Cardiac septum (tissue), 1 donor: ENCODE data around the gene TTBK1. TPM values are rescaled to one million over a fixed set of nuclear protein-coding genes. Genes with fewer than 3 reads are reported as not detected.

Experiments used
- DNase-seq: peaks from one replicate; pipeline ENCODE4 v3.0.0-alpha.2; 2020; ENCODE audit warnings: low spot score
- intact Hi-C: fragments of 100-400 bp; cut with DNase I; formaldehyde crosslinking; loops from one replicate; pipeline ENCODE4 v1.14.0; 2022
- total RNA-seq: library from RNA; stranded (reverse); fragmentation: NEBNext Ultra II Directional; extraction: Animal tissue kit (Norgen Biotek cat#: 25700); gene quantifications from one replicate; pipeline ENCODE4 v1.2.1, GENCODE V29; 2021
- donor health status: DM: no; HTN: no; CAD: no.

Gene TTBK1
- total RNA-seq, 1 donor from 2014 or later = 0.35 TPM

DNA sequence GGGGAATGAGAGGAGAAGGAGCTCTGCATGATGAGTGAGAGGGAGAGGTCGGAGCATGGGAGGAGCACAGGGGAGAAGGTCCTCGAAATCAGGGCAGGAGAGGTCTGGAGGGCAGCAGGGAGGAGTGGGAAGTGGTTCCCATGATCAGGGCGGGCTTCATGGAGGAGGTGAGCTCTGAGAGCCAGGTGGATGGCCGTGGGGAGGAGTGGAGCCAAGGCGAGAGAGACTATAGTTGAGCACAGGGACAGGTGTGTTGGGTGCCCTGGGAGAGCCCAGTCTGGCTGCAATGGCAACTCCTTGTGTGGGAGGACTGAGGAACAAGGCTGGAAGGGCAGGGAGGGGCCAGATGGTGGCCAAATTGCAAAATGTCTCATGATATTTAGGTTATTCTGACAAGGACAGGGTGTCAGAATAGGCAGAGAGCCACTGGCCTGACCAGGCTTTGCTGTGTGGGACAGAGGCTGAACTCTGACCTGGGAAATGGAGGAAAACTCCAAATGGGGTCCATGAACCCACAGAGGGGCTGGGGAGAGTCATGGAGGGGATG, 21.4 kb downstream of the TTBK1 start:
- intact Hi-C loops = loop anchor here (5.0 kb wide), 2 partner anchors 93 to 243 kb away; no protein-coding TSS in a partner anchor
- DNase-seq = no peak

DNA sequence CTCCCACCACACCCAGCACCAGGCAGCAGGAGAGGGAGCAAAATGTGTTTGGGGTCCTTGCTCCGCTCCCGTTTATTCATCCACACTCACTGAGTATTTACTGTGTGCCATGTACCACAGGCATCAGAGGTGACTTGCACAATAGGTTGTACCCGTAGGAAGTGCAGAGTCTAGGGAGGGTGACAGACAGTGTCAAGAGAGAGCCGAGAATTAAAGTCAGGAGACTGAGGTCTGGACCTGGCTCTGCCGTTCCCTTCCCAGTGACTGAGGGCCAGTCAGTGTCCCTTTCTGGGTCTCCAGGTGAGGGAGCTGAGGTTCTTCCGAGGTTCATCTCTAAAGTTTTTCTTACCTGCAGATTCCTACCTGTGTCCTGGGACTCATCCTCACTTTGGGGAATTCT, 22.3 kb downstream of the TTBK1 start:
- DNase-seq = no peak
- intact Hi-C loops = loop anchor here (5.0 kb wide), 1 partner anchor 242 kb away; no protein-coding TSS in a partner anchor

DNA sequence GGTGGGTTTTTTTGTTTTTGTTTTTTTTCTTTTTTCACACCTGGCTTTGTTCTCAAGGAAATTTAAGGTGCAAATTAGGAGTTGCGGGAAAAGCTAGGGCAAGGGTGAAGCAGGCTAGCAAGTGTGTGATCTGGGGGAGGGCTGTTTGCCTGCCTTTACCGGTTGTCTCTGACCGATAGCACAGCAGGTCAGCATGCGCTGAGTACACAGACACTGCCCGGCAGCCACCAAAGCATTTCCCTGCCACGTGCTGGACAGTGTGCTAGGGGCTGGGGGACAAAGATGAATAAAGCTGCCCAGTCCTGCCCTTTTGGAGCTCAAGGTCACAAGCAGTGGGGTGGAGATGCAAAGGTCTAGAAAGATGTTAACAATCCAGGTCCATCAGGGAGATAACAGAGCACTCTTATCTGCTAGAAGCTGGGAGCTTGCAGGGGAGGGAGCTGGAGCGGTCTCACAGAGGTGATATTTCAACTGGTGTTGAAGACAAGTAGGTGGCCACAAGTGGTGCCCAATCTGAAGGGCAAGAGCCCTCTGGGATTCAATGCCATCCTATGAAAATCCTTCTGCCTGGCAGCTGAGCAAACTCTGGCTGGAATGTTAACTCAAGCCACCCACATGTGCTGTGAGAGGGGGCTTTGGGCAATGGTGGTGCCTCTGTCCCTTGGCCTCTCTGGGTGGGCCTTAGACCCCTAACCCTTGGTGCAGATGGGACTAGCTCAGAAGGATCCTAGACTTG, 24.5 kb downstream of the TTBK1 start:
- DNase-seq = no peak

DNA sequence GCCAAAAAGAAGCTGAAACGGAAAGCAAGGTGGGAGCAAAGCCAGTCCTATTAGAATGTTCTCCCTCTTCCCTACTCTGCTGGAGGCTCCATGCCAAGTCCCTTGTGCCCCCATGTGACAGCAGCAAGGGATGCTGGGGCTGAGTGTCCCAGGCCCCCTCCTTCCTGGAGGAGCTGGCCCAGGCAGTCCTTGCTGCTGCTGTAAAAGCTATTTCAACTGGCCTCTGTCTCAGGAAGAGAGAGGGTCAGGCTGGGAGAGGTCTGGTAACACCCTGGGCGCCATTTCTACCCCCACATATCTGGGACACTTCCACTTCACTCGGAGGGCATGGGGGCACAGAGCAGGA, 25.0 kb downstream of the TTBK1 start:
- intact Hi-C loops = loop anchor here (2.0 to 5.0 kb wide), 2 partner anchors 60 to 239 kb away; no protein-coding TSS in a partner anchor
- no peak for DNase-seq

More for the DNA sequence above, 24.5 kb downstream of the TTBK1 start:
- intact Hi-C loops = loop anchor here (2.0 to 5.0 kb wide), 2 partner anchors 61 to 240 kb away; no protein-coding TSS in a partner anchor

DNA sequence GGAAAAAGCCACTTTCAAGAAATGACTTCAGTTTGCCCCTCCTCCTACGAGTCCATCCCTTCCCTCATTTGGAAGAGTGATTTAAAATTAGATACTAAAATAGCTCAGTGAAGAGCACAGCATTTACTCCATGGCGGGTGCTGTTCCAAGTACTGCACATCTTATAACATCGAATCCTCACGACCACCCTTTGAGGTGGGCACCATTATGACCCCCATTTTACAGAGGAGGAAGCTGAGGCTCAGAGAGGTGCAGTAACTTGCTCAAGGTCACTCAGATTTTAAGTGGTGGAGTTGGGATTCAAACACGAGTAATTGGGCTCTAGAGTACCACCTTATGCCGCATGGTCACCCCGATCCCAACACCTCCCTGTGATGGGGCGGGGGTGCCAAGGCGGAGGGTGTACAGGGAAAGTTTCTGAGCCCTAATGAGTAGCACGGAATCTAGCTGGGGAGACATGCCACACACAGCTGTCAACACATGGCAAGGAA, 25.5 kb downstream of the TTBK1 start:
- intact Hi-C loops = loop anchor here (2.0 to 5.0 kb wide), 2 partner anchors 60 to 238 kb away; no protein-coding TSS in a partner anchor
- DNase-seq = no peak

DNA sequence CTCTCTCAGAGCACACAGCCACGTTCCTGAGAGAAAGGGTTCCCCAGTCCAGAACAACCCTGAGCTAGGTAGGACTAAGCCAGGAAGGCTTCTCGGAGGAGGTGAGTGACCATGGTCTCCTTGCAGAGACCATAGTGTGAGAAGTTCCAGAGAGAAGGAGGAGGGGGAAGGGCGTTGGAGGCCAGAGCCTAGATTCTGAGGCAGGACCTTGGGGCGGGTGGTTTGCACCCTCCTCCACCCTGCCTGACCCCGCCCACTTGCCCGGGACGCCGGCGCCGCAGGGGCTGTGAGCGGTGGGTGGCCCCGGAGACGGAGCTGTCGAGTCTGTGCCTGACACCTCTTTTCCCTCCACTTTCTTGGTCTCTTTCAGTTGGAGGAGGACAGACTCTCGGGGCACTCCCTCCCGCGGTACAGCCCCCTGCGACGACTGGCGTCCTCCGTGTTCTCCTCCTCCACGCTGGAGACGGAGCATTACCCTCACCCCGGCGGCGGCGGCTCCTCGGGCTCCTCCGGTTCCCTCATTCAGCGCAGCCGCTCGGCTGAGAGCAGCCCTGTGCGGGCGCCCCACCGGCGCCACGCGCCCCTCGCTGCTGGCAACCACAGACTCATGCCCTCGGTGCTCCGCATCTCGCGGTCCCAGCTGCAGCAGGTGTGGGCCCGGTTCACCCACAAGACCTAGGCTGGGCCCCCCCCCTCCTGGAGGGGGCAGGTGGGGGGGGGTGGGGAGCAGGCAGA, 26.2 kb downstream of the TTBK1 start:
- DNase-seq = no peak
- intact Hi-C loops = loop anchor here (2.0 to 5.0 kb wide), 2 partner anchors 59 to 238 kb away; no protein-coding TSS in a partner anchor

DNA sequence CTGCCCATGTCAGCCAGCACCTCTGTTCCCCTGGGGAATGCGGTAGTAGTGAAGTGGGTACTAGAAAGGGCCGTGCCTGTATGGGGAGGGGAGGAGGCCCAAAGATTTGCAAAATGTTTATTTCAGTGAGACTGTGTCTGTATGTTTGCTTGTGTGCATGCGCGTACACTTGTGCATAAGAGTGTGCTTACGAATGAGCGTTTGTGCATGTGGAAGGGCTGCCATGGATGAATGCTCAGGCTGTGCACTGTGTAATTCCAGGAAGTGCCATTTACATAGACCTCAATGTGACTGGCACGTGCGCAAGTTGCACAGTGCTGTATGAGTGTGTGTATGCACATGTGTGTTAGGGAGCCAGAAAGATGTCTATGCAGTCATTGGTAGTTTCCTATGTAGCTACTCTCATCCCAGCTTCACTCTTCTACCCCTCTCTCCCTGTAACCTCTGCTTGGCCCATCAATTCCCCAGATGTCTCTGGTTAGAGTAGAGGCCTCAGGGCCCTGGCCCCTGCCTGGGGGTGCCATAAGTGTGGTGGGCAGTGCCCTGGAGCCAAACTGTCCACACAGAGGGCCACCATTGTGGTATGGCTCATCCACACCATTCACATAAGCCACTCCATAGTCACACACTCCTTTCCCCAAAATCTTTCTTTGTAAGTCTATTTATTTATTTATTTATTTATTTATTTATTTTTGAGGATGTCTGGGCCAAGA, 28.0 kb downstream of the TTBK1 start:
- DNase-seq = no peak
- intact Hi-C loops = no loop called here

DNA sequence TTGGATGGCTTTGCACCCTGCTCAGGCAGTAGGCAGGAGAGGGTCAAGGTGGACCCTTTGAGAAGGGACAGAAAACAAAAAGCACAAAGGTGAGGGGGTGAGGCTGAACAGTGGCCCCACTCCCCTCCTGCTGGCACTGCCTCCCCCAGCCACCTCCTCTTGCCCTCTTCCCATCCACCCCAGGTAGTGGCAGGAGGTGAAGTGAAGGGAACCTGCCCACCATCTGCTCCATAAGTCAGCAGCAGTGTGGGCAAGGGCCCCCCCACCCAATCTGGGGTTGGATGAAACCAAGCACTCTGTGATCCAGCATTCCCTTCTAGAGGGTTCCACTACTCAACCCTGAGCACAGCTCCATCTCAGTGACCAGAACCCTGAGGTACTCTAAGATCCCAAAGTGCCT, 28.7 kb downstream of the TTBK1 start:
- intact Hi-C loops = no loop called here
- no peak for DNase-seq

DNA sequence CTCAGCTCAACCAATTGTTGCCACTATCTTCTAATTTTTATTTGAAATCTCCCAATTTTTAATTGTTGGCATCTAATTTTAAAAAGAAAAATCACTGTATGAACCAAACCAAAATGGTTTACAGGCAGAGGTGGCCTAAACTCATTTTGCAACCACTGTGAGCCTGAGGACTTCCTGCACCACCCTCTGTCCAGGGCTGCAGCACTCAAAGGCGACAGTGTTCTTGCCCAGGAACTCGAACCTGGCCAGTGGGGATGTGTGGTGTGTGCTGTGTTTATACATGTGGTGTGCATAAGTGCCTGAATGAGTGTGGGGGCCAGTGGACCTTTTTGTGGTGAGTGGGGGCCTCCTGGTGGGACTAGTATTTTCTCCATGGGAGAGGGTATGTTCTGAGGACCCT, 30.4 kb downstream of the TTBK1 start:
- DNase-seq = no peak

DNA sequence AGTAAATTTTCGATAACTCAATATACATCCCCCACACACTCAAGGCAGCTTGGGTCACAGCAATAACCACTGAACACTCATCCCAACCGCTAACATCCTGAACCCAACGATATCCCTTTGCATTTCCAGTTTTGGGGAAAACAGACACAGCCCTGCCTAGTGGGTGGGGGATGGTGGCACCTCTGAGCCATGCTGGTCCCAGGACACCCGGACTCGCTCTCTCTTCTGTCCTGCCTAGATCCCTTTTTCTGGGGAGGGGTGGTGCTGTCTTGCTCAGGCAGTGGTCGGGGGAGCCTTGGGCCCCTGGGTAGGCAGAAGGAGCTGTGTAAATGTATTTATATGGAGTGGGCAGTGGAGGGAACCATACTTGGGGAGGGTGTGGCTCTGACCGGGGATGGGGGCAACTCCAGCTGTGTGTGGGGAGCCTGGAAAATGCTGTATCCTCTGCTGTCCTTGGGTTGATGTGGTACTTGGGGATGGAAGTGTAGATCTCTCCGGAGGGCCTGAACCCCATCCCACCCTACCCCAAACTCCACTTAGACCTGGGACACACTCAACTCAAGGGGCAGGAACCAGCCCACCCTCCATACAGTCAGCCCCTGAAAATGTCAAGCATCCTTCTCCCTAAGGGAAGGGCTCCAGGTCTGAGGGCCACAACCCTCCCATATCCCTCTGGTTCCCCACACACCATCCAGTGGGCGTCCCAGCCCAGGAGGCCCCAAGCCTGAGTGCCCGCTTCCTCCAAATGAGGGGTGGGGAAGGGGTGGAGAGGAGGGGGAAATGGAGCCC, 31.0 kb downstream of the TTBK1 start:
- intact Hi-C loops = no loop called here
- no peak for DNase-seq

More for the DNA sequence above, 30.4 kb downstream of the TTBK1 start:
- intact Hi-C loops = no loop called here

DNA sequence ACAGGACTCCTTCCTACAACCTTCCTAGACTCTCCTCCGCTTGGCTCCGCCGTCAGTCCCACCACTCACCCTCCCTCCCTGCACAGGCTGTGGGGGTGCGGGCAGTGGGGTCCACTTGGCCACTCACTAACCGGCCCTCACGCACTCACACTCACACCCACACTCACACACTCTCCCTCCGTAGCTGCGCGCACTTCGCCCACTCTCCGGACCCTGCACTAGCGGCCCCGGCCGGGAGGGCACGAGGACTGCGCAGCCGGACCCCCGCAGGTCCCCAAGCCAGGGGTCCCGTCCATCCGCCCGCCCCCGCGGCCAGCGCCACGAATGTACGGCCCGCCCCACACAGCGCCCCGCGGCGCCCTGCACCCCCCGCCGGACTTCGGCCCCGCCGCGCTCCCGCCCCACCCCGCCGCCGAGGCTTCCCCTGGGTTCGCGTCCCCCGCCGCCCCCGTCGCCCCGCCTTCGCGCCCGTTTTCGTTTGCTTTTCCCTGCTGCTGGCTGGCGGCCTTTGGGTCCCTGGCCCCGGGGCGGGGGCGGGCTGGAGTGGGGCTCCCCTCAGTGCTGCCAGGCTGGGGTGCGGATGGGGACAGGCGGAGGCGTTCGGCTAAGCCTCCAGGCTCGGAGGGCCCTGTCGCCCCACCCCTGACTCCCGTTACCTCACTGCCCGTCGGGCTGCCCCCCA, 31.8 kb downstream of the TTBK1 start:
- no peak for DNase-seq
- intact Hi-C loops = no loop called here

DNA sequence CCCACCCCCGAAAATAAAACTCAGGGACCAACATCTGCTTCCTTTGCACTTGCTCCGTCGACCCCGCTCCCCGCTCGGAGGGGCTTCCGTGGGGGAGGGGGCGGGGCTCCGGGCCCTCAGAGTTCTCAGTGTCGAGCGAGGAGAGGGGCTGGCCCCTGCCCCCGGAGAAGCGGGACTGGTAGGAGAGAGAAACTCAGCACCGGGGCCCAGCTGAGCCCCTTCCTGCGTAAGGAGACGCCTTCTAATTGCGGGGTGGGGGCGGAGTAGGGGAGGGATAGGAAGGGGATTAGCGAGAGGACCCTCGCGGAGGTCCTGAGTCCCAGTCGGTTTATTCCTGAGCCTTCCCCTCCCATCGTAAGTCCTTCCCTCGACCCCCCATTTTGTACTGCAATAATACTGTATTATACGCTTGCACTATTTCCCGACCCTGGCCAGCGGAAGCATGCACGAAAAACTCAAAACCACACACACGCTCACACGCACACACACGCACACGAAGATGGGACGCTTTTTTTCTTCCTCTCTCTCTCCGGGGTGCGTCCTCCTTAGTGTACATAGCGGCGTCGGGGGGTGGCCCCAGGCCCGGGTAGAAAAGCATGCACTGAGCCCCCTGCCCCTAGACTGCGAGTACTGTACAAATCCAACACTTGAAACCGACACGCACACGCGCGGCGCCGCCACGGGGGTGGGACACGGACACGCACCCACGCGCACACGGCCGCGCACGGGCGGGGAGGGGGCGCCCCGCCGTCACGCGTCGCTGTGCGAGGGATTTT, 32.7 kb downstream of the TTBK1 start:
- no peak for DNase-seq
- intact Hi-C loops = no loop called here

DNA sequence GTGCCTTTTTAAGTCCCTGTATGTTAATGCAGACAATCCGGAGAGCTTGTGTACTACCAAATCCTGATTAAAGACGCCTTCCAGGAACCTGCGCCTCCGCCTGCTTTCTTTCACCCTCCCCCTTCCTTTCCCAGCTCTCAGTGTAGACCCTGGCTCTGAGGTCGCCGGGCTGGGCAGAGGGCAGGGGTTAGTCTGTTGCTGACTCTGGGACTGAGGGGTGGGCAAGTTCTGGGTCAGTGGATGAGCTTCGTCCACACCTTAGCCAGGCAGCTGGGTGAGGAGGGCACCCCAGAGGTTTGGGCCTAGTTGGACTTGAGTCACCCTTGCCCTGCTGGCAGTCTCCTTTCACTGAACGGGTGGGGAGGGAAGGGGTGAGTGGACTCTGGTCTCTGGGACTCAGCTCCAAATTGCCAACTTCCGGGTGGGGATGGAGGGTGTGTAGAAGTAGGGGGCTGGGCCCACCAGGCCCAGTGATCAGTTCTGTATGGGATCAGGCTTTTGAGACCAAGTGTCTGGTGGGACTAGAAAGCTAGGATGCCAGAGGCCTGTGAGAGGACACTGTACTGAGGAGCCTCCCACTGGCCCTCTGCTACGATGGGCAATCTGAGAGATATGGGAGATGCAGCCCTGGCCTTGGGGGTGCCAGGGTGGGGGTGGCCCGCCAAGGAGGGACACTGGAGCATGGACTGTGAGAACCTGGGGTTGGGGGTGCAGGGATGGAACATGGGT, 33.5 kb downstream of the TTBK1 start:
- intact Hi-C loops = no loop called here
- no peak for DNase-seq

DNA sequence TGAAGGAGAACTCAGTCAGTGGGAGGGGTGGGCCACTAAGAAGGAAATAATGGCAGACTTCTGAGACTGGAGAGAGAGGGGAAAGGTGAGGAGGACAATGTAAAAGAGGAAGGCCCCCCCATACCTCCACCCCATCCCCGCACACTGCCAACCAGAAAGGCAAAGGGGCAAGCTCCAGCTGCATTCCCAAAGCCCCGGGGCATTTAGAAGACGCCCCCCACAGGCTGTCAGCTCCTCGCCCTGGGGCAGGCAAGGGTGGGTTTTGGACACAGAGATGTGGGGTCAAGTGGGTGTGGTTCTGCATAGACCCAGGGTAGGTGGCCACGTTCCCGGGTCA, 34.0 kb downstream of the TTBK1 start:
- intact Hi-C loops = no loop called here
- no peak for DNase-seq

DNA sequence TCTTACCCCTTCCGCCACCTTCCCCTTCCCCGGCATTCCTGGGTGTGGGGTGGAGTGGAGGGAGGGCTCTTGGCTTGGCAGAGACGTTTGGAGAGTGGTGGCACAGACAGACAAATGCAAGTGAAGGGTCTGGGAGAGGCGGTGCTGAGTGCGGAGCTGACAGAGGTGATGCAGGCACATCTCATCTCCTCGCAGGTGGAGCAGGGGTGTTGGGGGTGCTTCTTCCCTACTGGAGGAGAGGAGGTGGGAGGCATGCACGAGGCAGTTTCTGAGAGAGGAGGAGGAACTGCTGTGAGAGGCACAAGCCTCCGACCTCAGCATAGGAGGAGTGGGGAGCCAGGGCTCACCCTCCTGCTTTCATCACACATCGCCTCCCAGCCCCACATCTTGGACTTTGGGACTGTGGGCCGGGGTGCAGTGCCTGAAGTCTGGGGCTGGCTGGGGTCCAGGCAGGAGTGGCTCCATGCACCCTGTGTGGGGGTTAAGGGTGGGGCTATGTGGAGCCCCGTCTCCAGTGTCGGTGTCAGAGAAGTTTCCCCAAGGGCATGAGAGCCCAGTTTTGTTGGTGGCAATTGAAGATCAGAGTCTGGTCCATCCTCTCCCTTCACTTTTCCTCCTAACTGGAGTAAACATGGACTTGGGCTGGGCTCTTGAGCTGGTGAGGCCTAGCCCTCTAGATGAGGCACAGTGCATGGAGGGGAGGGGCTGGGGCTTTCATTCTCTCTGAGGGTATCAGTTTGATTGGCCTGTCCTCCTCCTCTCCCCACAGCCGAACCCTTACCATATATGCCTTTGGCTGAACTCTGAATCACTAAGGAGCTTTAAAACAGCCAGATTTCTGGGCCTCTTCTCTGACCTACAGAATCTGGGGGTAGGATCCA, 34.6 kb downstream of the TTBK1 start:
- intact Hi-C loops = no loop called here
- DNase-seq = no peak

DNA sequence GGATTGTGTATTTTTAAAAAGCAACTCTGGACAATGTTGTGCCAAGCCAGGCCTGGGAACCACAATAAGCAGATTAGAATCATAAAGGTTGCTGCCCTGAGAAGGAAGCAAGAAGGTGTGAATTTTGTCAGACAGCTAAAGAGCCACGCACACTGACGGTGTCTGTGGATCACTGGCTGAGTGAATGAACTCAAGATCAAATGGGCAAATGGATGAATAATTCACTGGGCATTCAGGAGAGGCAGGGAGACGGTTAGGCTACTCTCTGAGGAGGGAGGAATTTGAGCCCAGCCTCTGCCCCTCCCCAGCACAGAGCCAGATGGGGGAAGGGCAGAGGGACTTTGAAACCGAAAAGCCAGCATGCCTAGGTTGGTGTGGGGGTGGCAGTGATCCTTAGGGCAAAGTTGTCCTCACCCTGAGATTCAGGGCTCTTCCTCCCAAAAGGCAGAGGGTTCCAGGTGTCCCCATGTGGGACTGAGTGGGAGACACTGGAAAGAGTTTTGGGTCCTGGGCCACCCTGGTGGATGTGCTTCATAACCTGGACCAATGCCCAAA, 35.3 kb downstream of the TTBK1 start:
- DNase-seq = no peak
- intact Hi-C loops = no loop called here
